HG03095 (cell line): ENCODE results near the gene ZFPM1.
"Not testable (repeated sequence)": the region's sequence is repeated elsewhere in the genome, so short reads cannot be mapped to it uniquely, and the experiment has no call there.

Source experiments
- ATAC-seq: cut with Tn5 transposase; IDR thresholded peaks from one replicate; pipeline ENCODE4 v1.9.1; 2021; ENCODE audit warnings: moderate library complexity; ENCODE audit not compliant: unreplicated experiment

ZFPM1 gene

DNA sequence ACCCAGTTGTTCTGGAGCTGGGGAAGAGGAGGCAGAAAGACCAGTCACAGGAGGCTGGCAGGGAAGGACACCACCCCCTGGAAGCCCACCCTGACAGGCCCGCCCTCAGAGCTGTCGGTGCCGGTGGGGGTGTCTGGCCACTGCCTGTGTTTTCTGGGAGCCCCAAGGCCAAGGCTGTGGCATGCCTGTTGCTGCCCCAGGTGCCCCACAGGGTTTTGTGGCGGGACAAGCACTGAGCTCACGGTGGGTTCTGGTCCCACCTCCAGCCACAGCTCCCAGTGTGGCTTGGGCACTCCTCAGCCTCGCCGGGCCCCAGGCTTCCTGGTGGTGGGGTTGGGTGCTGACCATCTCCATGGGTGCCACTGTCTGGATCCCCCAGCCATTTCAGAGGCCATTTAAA, 58.0 kb downstream of the ZFPM1 start:
- no peak for ATAC-seq

- ATAC-seq, result no peak
Measured at GRCh38 chr16:88511906-88512305, 58.8 kb downstream of the ZFPM1 start.

DNA sequence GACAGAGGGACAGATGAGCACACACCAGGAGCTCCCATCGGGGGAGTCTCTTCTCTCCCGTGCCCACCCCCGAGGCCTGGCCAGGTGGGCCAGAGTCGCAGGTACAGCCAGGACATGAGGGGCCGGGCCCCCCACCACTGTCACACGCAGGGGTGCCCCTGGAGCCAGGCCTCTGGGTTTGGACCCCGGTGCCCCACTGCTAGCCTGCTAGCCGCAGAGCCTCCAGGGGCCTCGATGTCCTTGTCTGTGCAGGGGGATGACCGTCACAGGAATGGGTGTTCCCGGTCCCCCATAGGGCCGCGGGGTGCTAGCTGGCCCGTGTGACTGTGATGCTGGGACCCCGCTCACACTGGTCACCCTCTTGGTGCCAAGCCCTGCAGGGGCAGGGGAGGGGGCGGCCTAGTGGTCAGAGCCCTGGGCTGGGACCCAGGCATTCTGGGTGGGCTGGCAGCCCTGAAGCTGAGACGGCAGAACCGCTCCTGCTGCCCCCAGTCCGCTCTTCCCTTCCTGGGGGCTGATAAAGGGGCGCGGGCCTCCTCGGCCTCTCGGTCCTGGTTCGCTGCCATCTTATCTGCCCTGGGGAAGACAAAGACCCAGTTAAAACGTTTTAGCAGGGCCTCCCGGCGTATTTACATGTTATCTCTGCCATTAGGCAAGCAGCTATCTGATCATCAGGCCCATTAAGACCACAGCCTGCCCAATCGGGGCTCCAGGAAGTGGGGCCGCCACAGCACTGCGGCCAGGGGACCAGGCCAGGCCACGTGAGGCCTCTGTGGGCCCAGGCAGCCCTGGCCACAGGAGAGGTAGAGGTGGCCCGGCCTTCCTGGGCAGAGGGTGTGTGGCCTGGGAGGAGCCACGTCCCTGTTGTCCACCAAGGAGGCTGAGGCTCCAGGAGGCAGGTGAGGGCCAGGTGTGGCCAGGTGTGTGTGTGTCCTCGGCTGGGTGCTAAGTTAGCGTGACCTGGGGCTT, 59.9 kb downstream of the ZFPM1 start:
- ATAC-seq, result no peak

DNA sequence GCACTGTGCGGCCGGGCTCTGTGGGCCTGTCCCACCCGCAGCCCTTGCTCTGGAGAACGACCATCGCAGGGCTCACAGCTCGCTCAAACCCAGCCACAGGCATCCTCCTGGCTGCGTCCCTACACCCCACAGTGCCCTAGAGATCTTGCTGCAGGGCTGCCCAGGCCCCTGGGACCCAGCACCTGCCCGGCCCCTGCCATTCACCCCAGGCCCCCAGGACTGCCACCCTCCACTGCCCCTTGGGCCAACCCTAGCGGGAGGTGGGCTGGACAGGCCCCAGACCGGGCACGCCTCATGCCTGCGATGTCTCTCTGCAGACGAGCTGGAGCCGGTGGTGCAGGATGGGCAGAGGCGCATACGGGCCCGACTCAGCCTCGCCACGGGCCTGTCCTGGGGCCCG, 61.0 kb downstream of the ZFPM1 start:
- no peak for ATAC-seq

DNA sequence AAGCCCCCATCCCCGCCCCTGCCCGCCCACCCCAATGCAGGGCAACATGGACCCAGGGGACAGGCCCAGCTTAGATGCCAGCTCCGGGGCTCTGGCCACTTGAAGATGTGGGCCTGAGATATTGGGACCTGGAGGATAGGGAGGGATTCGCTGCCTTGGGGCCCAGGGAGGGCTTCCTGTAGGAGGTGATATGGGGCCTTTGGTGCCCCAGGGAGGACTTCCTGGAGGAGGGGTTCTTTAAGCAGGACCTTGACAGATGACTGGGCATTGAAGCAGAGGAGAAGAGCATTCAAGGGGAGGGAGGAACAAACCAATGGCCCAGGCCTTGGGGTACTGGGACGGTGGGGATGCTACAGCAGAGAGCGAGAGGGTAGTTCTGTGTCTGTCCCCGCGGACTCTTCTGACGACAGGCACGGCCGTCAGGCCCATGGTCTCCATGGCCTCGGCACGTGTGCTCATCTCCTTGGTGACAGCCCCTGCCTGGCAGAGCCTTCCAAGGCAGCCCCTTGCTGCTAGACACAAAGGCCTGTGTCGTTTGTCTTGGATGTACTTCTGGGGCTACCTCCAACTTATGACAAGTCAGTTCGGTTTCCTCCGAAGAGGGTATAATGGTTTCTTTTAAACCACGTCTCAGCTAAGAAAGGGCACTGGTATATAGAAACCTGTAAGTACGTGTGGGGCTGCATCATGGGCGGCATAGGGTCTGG, 61.6 kb downstream of the ZFPM1 start:
- ATAC-seq, result no peak

DNA sequence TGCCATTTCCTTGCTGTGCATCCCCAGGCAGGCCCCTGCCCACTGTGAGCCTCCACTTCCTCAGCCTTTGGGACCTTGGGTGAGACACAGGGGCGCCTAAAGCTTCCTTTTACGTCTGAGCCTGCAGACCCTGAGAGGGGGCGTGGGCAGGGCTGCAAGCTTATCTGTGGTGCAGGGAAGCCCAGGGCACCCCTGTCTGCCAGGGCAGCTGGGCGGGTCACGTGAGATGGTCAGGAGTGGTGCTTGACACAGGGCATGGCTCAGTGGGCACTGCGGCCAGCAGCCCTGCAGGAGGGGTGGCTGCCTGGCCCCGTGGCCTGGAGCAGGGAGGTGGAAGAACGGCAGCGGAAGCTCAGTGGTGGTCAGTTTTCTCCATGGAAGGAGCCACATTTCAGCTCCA, 62.3 kb downstream of the ZFPM1 start:
- ATAC-seq, result no peak

- ATAC-seq, result no peak
Measured at GRCh38 chr16:88515925-88516594, 63.0 kb downstream of the ZFPM1 start.

- no peak for ATAC-seq
Measured at GRCh38 chr16:88516601-88517061, 63.6 kb downstream of the ZFPM1 start.

- ATAC-seq, result not testable (repeated sequence)
Measured at GRCh38 chr16:88517208-88517774, 64.2 kb downstream of the ZFPM1 start.

GRCh38 chr16:88518411-88519111, 65.5 kb downstream of the ZFPM1 start:
- not testable (repeated sequence) for ATAC-seq

GRCh38 chr16:88519240-88519639, 66.2 kb downstream of the ZFPM1 start:
- no peak for ATAC-seq

- ATAC-seq, result no peak
Measured at GRCh38 chr16:88519938-88520653, 67.0 kb downstream of the ZFPM1 start.

DNA sequence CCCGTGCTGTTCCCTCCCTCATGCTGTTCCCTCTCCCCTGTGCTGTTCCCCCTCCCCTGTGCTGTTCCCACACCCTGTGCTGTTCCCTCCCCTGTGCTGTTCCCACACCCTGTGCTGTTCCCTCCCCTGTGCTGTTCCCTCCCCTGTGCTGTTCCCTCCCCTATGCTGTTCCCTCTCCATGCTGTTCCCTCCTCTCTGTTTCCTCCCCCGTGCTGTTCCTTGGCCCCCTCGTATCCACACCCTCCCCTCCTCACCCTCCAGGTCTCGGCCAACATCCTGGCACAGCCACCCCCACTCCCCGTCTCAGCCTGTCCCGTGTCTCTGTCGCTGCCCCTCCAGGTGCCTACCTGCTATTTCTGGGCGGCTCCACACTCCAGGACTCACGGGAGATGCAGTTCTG, 68.6 kb downstream of the ZFPM1 start:
- ATAC-seq, result no peak

- no peak for ATAC-seq
Measured at GRCh38 chr16:88522276-88522949, 69.3 kb downstream of the ZFPM1 start.

DNA sequence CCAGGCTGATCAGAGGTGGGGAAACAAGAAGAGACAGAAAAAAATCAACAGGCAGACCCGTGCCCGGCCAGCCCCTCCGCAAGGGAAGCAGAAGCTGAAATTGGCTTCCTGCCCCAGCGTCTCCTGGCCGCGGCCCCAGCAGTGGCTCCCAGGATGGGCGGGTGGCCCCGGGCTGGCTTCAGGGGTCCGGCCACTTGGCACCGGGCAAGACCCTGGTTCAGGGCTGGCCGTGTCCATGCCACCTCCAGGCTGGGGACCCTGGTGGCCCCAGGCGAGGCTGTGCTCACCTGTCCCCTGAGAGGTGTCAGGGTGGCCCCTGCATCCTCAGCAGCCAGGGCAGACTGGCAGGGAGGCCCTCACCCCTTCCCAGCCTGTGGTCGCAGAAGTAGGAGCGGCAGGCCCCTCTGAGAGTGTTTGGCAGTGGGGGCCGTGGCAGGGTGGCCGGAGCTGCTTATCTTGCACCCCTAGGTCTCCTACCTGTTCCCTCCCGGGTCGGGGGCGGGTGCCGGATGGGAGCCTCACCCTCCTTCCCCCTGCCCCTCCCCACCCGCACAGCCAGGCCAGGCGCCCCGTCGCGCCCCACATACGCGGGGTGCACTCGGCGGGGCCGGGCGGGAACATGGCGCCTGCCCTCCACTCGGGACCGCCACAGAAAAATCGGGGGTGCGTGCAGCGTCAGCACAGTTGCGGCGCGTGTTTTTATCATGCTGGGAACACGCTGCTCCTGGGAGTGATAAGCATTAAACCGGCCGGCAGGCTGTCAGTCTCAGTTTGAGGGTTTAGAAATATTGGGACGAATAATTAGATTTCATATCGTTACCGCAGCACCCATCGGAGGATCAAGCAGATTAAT, 70.5 kb downstream of the ZFPM1 start:
- no peak for ATAC-seq

- no peak for ATAC-seq
Measured at GRCh38 chr16:88524274-88524972, 71.3 kb downstream of the ZFPM1 start.

GRCh38 chr16:88524973-88525662, 72.0 kb downstream of the ZFPM1 start:
- no peak for ATAC-seq
